Inferior parietal cortex (tissue), 1 donor: ENCODE data around the gene ECM1.

ENCODE experiments used
- DNase-seq: peaks from one replicate; pipeline ENCODE4 v3.0.0-alpha.2; 2016; ENCODE audit errors: extremely low spot score

The ECM1 gene

DNA sequence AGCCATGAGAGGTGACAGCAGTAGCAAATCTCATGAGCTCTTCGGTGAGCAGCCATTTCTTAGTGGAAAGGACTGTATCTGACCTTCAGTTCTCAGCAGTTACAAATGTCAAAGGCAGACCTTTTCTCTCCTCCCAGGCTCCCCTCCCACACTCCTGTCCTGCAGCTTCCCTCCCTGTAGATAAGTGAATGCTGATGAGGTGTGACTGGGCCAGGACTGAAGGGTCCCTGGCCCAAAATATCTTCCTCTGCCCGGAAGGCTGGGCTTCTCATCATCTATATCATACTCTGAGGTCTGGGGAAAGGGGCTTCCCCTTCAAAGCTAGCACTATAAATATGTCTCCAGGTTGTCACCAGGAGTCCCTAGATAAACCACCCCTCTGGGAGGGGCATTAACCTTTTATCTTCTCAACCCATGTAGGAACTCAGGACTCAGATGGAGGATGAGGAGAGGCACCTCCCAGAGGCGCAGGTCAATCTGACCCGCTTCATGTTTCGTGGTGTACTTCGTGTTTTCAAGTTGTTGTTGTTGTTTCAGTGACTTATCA is 37.6 kb downstream of the ECM1 start:
- DNase-seq, result peak; percentile 31

DNA sequence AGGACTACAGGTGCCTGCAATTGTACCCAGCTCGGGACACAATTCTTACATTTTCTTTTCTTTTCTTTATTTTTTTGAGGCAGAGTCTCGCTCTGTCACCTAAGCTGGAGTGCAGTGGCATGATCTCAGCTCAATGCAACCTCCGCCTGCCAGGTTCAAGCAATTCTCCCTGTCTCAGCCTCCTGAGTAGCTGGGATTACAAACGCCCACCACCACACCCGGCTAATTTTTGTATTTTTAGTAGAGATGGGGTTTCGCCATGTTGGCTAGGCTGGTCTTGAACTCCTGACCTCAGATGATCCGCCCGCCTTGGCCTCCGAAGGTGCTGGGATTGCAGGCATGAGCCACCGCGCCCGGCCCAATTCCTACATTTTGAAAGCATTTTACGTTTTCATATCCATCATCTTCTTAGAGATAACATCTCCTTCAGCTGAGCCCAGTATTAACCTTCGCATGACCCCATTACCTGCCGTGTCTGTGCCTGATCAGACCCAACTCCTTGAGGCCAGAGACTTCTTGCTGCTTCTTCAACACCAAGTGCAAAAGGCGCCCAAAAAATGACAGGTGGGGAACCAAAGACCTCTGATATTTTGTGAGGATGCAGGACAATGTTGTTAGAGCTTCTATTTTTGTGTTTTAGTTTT is 38.5 kb downstream of the ECM1 start:
- no peak for DNase-seq

DNA sequence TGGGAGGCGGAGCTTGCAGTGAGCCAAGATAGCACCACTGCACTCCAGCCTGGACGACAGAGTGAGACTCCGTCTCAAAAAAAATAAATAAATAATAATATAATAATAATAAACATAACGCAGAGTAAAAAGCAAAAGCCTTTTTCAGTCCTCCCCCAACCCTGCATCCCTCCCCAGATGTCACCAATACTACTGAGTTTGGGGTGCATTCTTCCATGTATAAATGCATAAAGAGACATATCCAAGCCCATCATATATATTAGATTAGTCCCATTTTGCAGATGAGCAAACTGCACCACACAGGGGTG is 40.4 kb downstream of the ECM1 start:
- DNase-seq, result no peak

DNA sequence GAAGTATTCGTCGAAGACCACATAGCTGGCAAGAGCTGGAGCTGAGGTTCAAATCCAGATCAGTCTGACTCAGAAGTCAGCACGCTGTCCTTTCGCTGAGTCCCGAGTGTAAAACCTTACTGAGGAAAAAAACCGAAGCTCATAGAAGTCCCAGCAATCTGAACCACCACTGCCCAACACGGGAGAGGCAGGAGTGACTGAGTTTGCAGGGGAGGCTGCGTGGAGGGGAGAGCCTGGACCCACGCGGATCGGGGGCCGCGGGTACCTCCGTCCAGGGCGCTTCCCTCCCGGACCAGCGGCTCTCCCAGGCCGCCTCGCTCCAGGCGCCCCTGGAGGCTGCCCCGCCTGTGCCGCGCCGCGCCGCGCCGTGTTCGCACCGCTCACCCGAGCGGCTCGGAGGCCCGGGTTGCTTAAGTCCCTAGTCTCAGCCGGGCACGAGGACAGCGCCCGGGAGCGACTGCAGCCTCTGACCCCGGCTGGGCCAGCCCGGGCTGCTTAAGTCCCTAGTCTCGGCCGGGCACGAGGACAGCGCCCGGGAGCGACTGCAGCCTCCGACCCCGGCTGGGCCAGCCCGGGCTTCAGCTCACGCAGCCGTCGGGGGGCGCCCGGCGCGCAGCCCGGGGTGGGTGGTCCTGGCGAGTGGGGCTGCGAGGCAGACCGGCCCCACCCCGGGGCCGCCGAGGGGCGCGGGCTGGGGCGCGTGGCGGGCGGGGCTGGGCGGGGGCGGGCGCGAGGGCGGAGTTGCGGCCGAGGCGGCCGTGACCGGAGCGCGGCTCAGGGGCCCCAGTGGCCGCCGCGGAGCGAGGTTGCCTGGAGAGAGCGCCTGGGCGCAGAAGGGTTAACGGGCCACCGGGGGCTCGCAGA is 41.0 kb downstream of the ECM1 start, which contains the start of gene ADAMTSL4:
ADAMTSL4 (plus strand) TSS at position 777 of the 864 bp plus-strand sequence. CDS start 2,881 bp downstream, outside the sequence.
- DNase-seq, result no peak

DNA sequence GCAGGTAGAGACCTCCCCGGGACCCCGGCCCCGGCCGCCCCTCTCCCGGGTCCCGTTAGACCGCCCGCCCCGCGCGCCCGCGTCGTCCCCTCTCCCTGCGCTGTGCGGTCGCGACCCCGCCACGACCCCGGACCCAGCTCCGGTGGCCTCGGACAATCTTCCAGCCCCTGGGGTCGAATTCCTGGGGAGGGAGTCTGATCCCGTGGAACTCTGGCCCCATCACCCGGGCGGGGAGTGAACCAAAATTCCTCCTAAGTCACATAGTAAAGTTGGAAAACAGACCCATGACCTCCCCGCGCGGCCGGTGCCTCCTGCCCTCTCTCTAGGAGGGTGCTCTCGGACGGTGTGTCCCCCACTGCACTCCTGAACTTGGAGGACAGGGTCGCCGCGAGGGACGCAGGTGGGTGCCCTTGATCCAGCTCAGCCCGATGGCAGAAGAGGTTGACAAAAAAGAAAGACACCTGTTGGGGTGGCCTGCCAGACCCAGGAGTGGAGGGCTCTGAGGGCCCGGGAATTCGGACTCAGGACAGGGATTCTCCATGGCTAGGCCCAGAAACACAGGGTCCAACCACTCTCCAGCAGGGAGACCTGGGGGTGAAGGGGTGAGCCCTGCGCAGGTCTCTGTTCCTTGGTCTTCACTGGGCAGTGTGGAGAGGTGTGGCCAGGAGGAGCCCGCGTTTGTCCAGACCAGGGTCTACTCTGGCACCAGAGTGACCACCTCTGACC is 41.8 kb downstream of the ECM1 start:
- DNase-seq, result no peak

DNA sequence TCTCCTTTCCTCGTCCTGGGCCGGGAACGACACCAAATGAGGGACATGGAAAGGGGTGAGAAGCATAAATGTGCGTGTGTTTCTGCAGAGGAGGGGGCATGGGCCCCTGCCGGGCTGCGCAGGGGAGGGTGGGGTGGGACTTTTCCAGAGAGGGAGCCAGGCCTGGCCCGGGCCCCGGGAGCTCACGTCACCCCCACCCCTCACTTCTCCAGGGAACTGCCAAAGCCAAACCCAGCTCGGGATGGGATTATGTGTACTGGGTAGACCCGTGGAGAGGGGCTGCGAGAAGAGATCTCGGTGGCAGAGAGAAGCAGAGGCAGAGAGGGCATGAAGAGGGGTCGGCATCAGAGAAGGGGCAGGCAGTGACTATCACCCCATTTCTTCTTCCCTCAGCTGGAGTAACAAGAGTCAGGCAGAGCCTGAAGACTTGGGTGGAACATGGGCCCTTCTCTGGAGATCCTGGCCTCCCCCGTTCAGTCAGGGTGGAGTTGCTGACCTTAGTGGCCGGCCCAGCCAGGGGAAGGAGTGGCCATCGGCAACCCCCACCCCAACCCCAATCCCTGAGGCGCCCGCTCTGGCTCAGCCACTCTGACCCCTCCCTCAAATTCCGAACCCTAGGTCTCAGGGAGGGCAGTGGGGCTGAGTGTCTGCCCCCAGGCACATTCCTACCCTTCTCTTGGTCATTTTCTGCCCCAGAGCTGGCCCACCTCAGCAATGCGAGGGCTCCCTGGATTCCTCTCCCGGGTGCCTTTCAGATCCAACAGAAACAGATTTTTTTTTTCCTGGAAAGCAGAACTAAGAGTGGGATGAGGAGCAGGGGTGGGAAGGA is 42.5 kb downstream of the ECM1 start:
- no peak for DNase-seq

DNA sequence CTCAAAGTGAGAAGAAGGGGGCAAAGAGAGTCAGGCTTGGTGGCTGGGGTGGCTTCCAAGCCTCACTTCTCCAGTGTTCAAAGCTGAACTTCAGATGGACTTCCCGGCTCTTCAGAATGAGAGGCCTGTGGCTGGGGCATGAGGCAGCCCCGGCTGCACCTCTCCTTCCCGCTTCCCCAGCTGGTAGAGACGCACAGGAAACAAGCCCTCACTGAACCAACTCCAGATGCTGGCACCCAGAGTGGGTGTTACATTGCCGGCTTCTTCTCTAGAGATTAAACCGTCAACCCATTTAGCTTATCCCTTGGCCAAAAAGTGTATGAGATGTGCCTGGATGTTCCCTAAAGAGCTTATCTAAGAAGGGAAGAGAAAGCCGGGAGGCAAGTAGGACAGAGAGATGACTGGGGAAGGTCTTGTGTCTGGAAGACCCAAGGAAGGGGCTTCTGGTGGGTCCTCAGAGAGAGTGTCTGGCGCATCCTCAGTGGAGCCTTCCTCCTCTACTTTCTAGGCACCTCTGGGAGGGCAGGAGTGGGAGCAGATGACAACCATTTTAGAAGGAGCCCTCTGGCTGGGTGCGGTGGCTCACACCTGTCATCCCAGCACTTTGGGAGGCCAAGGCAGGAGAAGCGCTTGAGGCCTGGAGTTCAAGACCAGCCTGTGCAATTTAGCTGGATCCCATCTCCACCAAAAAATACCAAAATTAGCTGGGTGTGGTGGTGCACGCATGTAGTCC is 43.3 kb downstream of the ECM1 start:
- DNase-seq, result no peak

DNA sequence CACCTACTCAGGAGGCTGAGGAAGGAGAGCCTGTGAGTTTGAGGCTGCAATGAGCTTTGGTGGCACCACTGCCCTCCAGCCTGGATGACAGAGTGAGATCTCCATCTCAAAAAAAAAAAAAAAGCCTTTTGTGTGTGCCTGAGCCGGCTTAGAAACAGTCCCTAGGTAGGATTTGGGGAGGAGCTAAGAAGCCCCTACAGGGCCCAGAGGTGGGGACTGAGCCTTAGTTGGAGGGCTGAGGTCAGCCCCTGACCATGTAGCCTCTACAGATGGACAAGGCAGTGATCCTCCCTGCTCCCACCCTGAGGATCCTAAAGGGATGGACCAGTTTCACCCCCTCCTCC is 43.8 kb downstream of the ECM1 start:
- no peak for DNase-seq

DNA sequence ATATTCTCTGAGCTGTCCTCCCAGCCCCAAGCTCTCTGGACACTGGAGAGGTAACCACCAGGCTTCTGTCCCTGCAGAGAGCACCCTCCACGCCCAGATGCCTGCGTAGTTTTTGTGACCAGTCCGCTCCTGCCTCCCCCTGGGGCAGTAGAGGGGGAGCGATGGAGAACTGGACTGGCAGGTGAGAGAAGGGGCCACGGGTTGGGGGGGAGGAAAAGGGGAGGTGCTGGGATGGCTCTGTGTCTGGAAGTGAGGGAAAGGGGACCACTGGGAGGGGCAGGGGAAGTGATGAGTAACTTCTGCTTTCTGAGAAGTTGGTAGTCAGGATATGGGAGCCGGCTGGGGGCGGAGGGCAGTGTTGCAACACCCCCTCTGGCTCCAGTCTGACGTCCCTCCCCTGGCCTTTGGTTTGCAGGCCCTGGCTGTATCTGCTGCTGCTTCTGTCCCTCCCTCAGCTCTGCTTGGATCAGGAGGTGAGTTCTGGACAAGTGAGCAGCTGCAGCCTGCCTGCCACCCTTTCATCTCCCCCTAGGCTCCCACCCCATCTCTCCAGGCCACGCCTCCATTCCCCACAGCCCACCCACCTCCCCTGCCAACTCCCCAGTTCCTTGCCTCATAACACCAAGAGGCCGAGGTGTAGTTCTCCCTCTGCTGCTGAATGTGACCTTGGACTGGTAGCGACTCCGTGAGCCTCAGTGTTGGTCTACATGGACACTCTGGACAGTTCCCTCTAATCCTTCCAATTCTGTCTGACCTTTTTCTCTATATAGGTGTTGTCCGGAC is 44.4 kb downstream of the ECM1 start:
- DNase-seq, result no peak

DNA sequence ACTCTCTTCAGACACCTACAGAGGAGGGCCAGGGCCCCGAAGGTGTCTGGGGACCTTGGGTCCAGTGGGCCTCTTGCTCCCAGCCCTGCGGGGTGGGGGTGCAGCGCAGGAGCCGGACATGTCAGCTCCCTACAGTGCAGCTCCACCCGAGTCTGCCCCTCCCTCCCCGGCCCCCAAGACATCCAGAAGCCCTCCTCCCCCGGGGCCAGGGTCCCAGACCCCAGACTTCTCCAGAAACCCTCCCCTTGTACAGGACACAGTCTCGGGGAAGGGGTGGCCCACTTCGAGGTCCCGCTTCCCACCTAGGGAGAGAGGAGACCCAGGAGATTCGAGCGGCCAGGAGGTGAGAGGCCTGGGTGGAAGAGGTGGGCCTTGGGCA is 45.0 kb downstream of the ECM1 start:
- no peak for DNase-seq

DNA sequence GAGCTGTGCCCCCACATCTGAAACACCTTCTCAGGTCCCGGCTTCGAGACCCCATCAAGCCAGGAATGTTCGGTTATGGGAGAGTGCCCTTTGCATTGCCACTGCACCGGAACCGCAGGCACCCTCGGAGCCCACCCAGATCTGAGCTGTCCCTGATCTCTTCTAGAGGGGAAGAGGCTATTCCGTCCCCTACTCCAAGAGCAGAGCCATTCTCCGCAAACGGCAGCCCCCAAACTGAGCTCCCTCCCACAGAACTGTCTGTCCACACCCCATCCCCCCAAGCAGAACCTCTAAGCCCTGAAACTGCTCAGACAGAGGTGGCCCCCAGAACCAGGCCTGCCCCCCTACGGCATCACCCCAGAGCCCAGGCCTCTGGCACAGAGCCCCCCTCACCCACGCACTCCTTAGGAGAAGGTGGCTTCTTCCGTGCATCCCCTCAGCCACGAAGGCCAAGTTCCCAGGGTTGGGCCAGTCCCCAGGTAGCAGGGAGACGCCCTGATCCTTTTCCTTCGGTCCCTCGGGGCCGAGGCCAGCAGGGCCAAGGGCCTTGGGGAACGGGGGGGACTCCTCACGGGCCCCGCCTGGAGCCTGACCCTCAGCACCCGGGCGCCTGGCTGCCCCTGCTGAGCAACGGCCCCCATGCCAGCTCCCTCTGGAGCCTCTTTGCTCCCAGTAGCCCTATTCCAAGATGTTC is 45.6 kb downstream of the ECM1 start:
- DNase-seq, result no peak

DNA sequence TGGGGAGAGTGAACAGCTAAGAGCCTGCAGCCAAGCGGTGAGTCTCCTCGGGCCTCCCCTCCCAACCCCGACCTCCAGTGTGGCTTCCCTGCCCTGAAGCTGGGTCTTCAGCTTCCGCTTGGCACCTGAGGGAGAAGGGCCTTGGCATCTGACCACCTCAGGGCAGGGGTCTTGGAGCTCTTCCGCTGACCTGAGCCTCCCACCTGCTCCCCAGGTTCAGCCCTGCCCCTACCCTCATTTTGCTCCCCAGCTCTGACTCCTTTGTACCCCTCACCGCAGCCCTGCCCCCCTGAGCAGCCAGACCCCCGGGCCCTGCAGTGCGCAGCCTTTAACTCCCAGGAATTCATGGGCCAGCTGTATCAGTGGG is 46.2 kb downstream of the ECM1 start:
- DNase-seq, result no peak

DNA sequence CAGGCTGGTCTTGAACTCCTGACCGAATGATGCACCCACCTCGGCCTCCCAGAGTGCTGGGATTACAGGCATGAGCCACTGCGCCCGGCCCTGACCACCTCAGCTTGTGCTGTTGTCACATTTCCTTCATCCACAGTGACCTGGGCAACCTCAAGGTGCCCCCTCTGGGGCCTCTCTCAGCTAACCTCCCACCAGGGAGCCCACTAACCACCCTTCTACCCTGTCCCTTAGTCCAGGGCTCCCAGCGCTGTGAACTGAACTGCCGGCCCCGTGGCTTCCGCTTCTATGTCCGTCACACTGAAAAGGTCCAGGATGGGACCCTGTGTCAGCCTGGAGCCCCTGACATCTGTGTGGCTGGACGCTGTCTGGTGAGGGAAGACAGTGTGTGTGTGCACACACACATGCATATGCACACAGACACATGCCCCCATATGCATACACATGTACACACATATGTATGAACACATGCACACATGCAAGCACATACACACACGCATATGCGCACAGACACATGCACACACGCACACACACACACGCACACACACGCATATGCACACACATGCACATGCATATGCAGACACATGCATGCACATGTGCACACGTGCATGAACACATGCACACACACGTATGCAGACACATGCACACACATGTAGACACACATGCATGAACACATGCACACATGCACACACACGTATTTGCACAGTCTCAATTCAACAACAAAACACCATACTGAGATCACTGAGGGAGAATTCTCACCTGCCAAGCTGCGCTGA is 47.5 kb downstream of the ECM1 start:
- no peak for DNase-seq

DNA sequence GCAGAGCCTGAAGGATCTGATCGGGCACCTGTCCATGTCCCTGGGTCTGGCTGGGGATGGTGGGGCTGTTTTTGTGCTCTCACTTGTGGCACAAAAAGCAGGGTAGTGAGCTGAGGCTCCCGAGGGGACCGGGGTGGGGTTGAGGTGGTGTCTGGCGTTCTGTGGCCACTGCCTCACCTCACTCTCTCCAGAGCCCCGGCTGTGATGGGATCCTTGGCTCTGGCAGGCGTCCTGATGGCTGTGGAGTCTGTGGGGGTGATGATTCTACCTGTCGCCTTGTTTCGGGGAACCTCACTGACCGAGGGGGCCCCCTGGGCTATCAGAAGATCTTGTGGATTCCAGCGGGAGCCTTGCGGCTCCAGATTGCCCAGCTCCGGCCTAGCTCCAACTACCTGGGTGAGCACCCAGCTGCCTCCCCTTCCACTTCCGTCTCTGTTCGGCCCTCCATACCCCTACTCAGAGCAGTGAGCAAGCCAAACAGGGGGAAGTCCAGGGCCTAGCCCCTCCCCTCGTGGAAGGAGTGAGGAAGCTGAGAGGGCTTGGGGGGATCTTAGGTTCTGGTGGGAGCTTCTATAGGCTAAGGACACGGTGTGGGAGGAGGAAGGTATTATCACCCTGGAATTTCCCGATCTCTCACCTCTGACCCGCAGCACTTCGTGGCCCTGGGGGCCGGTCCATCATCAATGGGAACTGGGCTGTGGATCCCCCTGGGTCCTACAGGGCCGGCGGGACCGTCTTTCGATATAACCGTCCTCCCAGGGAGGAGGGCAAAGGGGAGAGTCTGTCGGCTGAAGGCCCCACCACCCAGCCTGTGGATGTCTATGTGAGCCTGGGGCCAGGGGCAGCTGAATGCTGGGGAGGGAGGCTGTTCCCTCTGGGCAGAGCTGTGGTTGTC is 48.3 kb downstream of the ECM1 start:
- no peak for DNase-seq

DNA sequence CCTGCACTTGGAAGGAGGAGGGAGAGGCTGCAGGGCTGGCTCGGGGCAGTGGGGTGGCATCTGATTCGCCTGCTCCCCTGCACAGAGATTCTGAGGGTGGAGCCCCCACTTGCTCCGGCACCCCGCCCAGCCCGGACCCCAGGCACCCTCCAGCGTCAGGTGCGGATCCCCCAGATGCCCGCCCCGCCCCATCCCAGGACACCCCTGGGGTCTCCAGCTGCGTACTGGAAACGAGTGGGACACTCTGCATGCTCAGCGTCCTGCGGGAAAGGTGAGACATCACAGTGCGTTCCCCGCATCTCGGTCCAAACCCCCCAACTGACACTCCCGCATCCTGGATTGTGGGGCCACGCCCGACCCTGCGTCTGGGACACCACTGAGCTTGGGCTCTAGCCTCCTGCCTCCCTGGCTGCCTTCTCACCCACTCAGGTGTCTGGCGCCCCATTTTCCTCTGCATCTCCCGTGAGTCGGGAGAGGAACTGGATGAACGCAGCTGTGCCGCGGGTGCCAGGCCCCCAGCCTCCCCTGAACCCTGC is 49.2 kb downstream of the ECM1 start:
- no peak for DNase-seq

DNA sequence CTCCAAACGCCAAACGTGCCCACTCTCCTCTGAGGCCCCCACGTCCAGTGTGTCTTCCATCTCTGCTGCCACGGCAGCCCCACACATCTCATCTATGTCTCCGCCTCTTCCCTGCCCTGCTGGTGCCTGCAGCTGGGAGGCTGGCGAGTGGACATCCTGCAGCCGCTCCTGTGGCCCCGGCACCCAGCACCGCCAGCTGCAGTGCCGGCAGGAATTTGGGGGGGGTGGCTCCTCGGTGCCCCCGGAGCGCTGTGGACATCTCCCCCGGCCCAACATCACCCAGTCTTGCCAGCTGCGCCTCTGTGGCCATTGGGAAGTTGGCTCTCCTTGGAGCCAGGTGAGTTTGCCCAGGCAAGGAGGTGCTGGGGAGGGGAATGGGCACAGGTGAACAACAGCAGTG is 49.9 kb downstream of the ECM1 start:
- no peak for DNase-seq

DNA sequence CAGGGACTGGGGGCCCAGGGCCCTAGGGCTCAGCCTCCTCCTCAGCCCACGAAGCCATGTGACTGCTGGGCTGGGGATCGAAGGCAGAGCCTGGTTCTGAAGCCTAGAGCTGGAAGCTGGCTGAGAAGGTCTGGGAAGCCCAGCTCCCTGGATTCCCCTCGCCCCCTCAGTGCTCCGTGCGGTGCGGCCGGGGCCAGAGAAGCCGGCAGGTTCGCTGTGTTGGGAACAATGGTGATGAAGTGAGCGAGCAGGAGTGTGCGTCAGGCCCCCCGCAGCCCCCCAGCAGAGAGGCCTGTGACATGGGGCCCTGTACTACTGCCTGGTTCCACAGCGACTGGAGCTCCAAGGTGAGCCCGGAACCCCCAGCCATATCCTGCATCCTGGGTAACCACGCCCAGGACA is 50.4 kb downstream of the ECM1 start:
- DNase-seq, result no peak
